Psoas muscle (tissue), 8 donors: Measurements from ENCODE around the gene CTIF. TPM values are rescaled to one million over a fixed set of nuclear protein-coding genes. Genes with fewer than 3 reads are reported as not detected.

Source experiments
- ATAC-seq, 4 donors: fragments of 200-7000 bp; cut with Tn5 transposase; one replicate each; pipeline ENCODE4 v1.9.1; 2020; ENCODE audit warnings: moderate library complexity in 3 of 4, mild to moderate bottlenecking in 2 of 4
- DNase-seq, 2 donors: peaks; one replicate each; pipeline ENCODE4 v3.0.0-alpha.2; 2020
- H3K27ac ChIP-seq: fragments of 200-600 bp; one replicate; pipeline ENCODE4 v1.8.0; 2022
- H3K27me3 ChIP-seq, 3 donors: fragments of 200-600 bp in 1 of 3; one replicate each; pipeline versions ENCODE4 v1.6.1 to v1.8.0; 2013 to 2022; ENCODE audit warnings: low read length in 2 of 3, mild to moderate bottlenecking in 2 of 3, moderate library complexity in 1 of 3; ENCODE audit not compliant: insufficient read depth in 3 of 3
- H3K36me3 ChIP-seq, 2 donors: fragments of 200-600 bp in 1 of 2; one replicate each; pipeline versions ENCODE4 v1.6.1 to v1.8.0; 2013 to 2022; ENCODE audit warnings: low read depth in 1 of 2, mild to moderate bottlenecking in 1 of 2, moderate library complexity in 1 of 2; ENCODE audit not compliant: insufficient read depth in 1 of 2
- H3K4me1 ChIP-seq: fragments of 200-600 bp; one replicate; pipeline ENCODE4 v1.8.0; 2022
- H3K4me3 ChIP-seq: fragments of 200-600 bp; one replicate; pipeline ENCODE4 v1.8.0; 2022; ENCODE audit warnings: mild to moderate bottlenecking
- H3K9me3 ChIP-seq: fragments of 200-600 bp; one replicate; pipeline ENCODE4 v1.8.0; 2022
- CTCF ChIP-seq: fragments of 200-600 bp; IDR thresholded peaks from one replicate; pipeline ENCODE4 v1.8.0; 2022; ENCODE audit warnings: antibody characterized with exemption
- WGBS, 3 donors: extraction: QIAGEN DNeasy Blood & Tissue Kit; methylation state at CpG; one replicate each; pipeline versions ENCODE4 v1.1.6 to v1.1.7; 2013; 5-methylcytosine and 5-hydroxymethylcytosine counted together
- intact Hi-C, 2 donors: fragments of 100-400 bp; cut with DNase I; formaldehyde crosslinking; loops; one replicate each; pipeline versions ENCODE4 v1.11.0 to v1.14.2; 2022
- polyA plus RNA-seq, 3 donors: library from polyadenylated mRNA; stranded (reverse); fragments of 200-250 nt; gene quantifications; one replicate each; pipeline ENCODE4 v1.2.3, GENCODE V29; 2013
- total RNA-seq, 4 donors: library from RNA; stranded (reverse); fragmentation: NEBNext Ultra II Directional in 2 of 4; extraction: Animal tissue kit (Norgen Biotek cat#: 25700) in 2 of 4; gene quantifications; one replicate each; pipeline versions ENCODE4 v1.2.1 to v1.2.4, GENCODE V29; 2021 to 2023
- donor health status: healthy with polysubstance abuse.
- donor health status: DM: no; HTN: no; CAD: no; lungs with moderate emphysema.
- donor health status: Bipolar disorder and iron deficiency.
- donor health status: healthy.
- donor health status: DM: yes; HTN: yes; CAD: no.
- donor health status: DM: no; HTN: no; CAD: no.
- donor health status: DM: no; HTN: no; CAD: no.
- donor health status: DM: yes; HTN: yes; CAD: no.

The CTIF gene
- total and polyA plus RNA-seq, 7 donors = 11.3 to 40.5 (median 26.9) TPM

GRCh38 chr18:48663931-48664847 is 125.4 kb downstream of the CTIF start:
- Histone ChIP-seq H3K27ac (no peak overlapping the region), H3K9me3 (no peaks in the 10 kb centered on the region), H3K36me3 (peaks cover 0 to 6% of the 10 kb centered on the region in 2 donors), H3K4me1 (peaks cover 29% of the 10 kb centered on the region), H3K27me3 (no peaks in the 10 kb centered on the region), H3K4me3 (no peak overlapping the region)
- DNase-seq = peak; percentile 71 to 85
- WGBS, 3 donors = 47 to 50% (median 49%) methylated on average over 27 to 29 of the region's 29 CpGs
- peak; percentile 65 to 83 (median 72) for ATAC-seq
- intact Hi-C loops = loop anchor here (1.0 to 5.0 kb wide), 3 partner anchors 62 to 188 kb away; no protein-coding TSS in a partner anchor
- peak; percentile 94 for TF ChIP-seq CTCF

- TF ChIP-seq CTCF = no peak
- Histone ChIP-seq H3K4me1 (peaks cover 24% of the 10 kb centered on the region), H3K27me3 (no peaks in the 10 kb centered on the region), H3K4me3 (no peak overlapping the region), H3K27ac (no peak overlapping the region), H3K36me3 (peaks cover under 1 to 8% of the 10 kb centered on the region in 2 donors), H3K9me3 (no peaks in the 10 kb centered on the region)
- intact Hi-C loops = no loop called here
- no peak for DNase-seq
- no peak for ATAC-seq
Measured at GRCh38 chr18:48665654-48666053, 126.8 kb downstream of the CTIF start.

GRCh38 chr18:48666613-48667012 is 127.8 kb downstream of the CTIF start:
- no peak overlapping the region for H3K4me3 ChIP-seq
- ATAC-seq (no peak), DNase-seq (no peak)
- TF ChIP-seq CTCF = no peak
- no peak overlapping the region for H3K27ac ChIP-seq
- H3K4me1 ChIP-seq = peaks cover 16% of the 10 kb centered on the region
- peaks cover 5 to 18% of the 10 kb centered on the region in 2 donors for H3K36me3 ChIP-seq
- 94 to 97% (median 96%) methylated on average over 4 of the region's 4 CpGs for WGBS, 3 donors
- intact Hi-C loops = no loop called here
- H3K27me3 ChIP-seq = no peaks in the 10 kb centered on the region
- H3K9me3 ChIP-seq = no peaks in the 10 kb centered on the region

GRCh38 chr18:48667276-48668254 is 128.7 kb downstream of the CTIF start:
- intact Hi-C loops = no loop called here
- peak in 1 of 4 donors; percentile 31 for ATAC-seq
- H3K27ac ChIP-seq = no peak overlapping the region
- no peak overlapping the region for H3K4me3 ChIP-seq
- no peaks in the 10 kb centered on the region for H3K27me3 ChIP-seq
- peaks cover 5 to 23% of the 10 kb centered on the region in 2 donors for H3K36me3 ChIP-seq
- 84 to 87% (median 85%) methylated on average over 13 of the region's 13 CpGs for WGBS, 3 donors
- H3K9me3 ChIP-seq = no peaks in the 10 kb centered on the region
- no peak for DNase-seq
- TF ChIP-seq CTCF = peak; percentile 7
- peaks cover 7% of the 10 kb centered on the region for H3K4me1 ChIP-seq
